WTC11 (cell line): Measurements from ENCODE around the gene FNIP2.

Source experiments
- ZNF138 ChIP-seq: sonication (generic); formaldehyde crosslinking; conservative IDR thresholded peaks from 2 replicates; pipeline ENCODE4 v1.8.1; 2022; ENCODE audit warnings: mild to moderate bottlenecking, moderate library complexity, missing genetic modification reagents
- TF ChIP-seq, protein P1 (sequence below): fragments of 200-600 bp; IDR thresholded peaks from 2 replicates; pipeline ENCODE4 v1.8.0; 2022; ENCODE audit warnings: antibody characterized with exemption
- TF ChIP-seq, protein P2 (sequence below): sonication (generic); formaldehyde crosslinking; IDR thresholded peaks from 2 replicates; pipeline ENCODE4 v1.8.1; 2023; ENCODE audit warnings: mild to moderate bottlenecking, moderate library complexity, missing genetic modification reagents
- TF ChIP-seq, protein P3 (sequence below): sonication (generic); formaldehyde crosslinking; IDR thresholded peaks from 2 replicates; pipeline ENCODE4 v1.8.0; 2022; ENCODE audit warnings: mild to moderate bottlenecking, missing genetic modification reagents

DNA sequence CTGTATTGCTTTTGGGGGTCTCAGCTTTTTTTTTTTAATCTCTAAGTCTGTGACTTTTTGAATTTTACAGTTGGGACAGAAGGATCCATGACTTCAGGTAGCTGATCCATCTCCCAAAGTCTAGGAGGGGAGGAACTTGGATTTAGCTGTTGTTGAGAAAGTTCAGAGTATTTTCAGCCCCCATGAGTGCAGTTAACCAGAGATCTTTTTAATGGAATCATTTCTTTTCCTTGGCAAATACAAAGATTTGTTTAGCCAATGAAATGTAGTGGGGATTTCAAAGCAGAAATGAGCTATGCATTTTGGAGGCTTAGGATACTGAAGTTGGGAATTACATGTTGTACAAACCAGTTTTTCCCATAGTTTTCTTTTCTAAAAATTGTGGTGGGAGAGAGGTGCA lies 18.1 kb downstream of the FNIP2 start:
- TF ChIP-seq, protein P1, sequence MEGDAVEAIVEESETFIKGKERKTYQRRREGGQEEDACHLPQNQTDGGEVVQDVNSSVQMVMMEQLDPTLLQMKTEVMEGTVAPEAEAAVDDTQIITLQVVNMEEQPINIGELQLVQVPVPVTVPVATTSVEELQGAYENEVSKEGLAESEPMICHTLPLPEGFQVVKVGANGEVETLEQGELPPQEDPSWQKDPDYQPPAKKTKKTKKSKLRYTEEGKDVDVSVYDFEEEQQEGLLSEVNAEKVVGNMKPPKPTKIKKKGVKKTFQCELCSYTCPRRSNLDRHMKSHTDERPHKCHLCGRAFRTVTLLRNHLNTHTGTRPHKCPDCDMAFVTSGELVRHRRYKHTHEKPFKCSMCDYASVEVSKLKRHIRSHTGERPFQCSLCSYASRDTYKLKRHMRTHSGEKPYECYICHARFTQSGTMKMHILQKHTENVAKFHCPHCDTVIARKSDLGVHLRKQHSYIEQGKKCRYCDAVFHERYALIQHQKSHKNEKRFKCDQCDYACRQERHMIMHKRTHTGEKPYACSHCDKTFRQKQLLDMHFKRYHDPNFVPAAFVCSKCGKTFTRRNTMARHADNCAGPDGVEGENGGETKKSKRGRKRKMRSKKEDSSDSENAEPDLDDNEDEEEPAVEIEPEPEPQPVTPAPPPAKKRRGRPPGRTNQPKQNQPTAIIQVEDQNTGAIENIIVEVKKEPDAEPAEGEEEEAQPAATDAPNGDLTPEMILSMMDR = no peak
- TF ChIP-seq, protein P2, sequence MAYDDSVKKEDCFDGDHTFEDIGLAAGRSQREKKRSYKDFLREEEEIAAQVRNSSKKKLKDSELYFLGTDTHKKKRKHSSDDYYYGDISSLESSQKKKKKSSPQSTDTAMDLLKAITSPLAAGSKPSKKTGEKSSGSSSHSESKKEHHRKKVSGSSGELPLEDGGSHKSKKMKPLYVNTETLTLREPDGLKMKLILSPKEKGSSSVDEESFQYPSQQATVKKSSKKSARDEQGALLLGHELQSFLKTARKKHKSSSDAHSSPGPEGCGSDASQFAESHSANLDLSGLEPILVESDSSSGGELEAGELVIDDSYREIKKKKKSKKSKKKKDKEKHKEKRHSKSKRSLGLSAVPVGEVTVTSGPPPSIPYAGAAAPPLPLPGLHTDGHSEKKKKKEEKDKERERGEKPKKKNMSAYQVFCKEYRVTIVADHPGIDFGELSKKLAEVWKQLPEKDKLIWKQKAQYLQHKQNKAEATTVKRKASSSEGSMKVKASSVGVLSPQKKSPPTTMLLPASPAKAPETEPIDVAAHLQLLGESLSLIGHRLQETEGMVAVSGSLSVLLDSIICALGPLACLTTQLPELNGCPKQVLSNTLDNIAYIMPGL (CRISPR knock-in tag) = no peak
- no peak for TF ChIP-seq ZNF138 (CRISPR knock-in tag)
- TF ChIP-seq, protein P3, sequence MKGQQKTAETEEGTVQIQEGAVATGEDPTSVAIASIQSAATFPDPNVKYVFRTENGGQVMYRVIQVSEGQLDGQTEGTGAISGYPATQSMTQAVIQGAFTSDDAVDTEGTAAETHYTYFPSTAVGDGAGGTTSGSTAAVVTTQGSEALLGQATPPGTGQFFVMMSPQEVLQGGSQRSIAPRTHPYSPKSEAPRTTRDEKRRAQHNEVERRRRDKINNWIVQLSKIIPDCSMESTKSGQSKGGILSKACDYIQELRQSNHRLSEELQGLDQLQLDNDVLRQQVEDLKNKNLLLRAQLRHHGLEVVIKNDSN = no peak
